PFSK-1 (cell line): ENCODE data around the gene B9D2.

ENCODE experiments used
- FOXP2 ChIP-seq: optimal IDR thresholded peaks from 2 replicates; pipeline ENCODE3; 2011; ENCODE audit warnings: borderline replicate concordance, control low read depth, inconsistent platforms; ENCODE audit not compliant: insufficient read depth; ENCODE audit errors: extremely low read length, extremely low read depth
- POLR2AphosphoS5 ChIP-seq: IDR thresholded peaks from 2 replicates; pipeline ENCODE4 v1.6.1; 2012; ENCODE audit warnings: low read depth, mild to moderate bottlenecking, control low read depth, low read length, moderate library complexity
- REST ChIP-seq, 2 experiments: IDR thresholded peaks; 2 replicates each; pipeline versions ENCODE4 v1.6.1 to v1.8.0; 2011 to 2012; ENCODE audit warnings: low read depth in 2 of 2, low read length in 2 of 2, control low read depth in 1 of 2, inconsistent platforms in 1 of 2, mild to moderate bottlenecking in 1 of 2, moderate library complexity in 1 of 2; ENCODE audit not compliant: insufficient read depth in 1 of 2
- SIN3A ChIP-seq: IDR thresholded peaks from 2 replicates; pipeline ENCODE4 v1.6.1; 2012; ENCODE audit warnings: mild to moderate bottlenecking, low read length, moderate library complexity, borderline replicate concordance; ENCODE audit not compliant: insufficient read depth
- TAF1 ChIP-seq: IDR thresholded peaks from 2 replicates; pipeline ENCODE4 v1.6.1; 2012; ENCODE audit warnings: low read length, control low read depth, borderline replicate concordance; ENCODE audit not compliant: insufficient read depth

The B9D2 gene

GRCh38 chr19:41377977-41378709, 14.2 kb upstream of the B9D2 start:
- TF ChIP-seq POLR2AphosphoS5 = no peak
- no peak for TF ChIP-seq SIN3A
- TF ChIP-seq REST (IDR thresholded peaks at IDR 0.05; ENCODE audit: insufficient read depth in 1 of 2, low read depth in 2 of 2, low read length in 2 of 2) = no peak
- no peak for TF ChIP-seq FOXP2
- TF ChIP-seq TAF1 = no peak

- TF ChIP-seq REST (IDR thresholded peaks at IDR 0.05; ENCODE audit: insufficient read depth in 1 of 2, low read depth in 2 of 2, low read length in 2 of 2) = no peak
- no peak for TF ChIP-seq SIN3A
- TF ChIP-seq TAF1 = no peak
- no peak for TF ChIP-seq FOXP2
- TF ChIP-seq POLR2AphosphoS5 = no peak
Observed at GRCh38 chr19:41376998-41377365, 13.0 kb upstream of the B9D2 start.

GRCh38 chr19:41376241-41376997, 12.5 kb upstream of the B9D2 start, which contains the start of gene TMEM91:
TSS of gene TMEM91 (plus strand) at chr19:41376533. CDS start at chr19:41378310, 1,777 bp downstream.
- no peak for TF ChIP-seq TAF1
- no peak for TF ChIP-seq POLR2AphosphoS5
- TF ChIP-seq SIN3A = no peak
- TF ChIP-seq REST (IDR thresholded peaks at IDR 0.05; ENCODE audit: insufficient read depth in 1 of 2, low read depth in 2 of 2, low read length in 2 of 2) = no peak
- TF ChIP-seq FOXP2 = no peak

GRCh38 chr19:41373993-41374392, 10.0 kb upstream of the B9D2 start:
- TF ChIP-seq REST (IDR thresholded peaks at IDR 0.05; ENCODE audit: insufficient read depth in 1 of 2, low read depth in 2 of 2, low read length in 2 of 2) (no peak), FOXP2 (peak; percentile 51), TAF1 (no peak), POLR2AphosphoS5 (0 out of 2 replicates have a peak, but pooled peaks have one; percentile 18), SIN3A (no peak)
